SK-N-MC (cell line): ENCODE data around the gene PLEKHA3.

ENCODE experiments used
- EZH2 ChIP-seq: fragments of 200-600 bp; sonication (generic); IDR thresholded peaks from one replicate; pipeline ENCODE4 v1.6.1; 2017; ENCODE audit warnings: antibody characterized with exemption
- POLR2AphosphoS5 ChIP-seq: IDR thresholded peaks from 2 replicates; pipeline ENCODE4 v1.6.1; 2012; ENCODE audit warnings: mild to moderate bottlenecking, low read depth, low read length, borderline replicate concordance

DNA sequence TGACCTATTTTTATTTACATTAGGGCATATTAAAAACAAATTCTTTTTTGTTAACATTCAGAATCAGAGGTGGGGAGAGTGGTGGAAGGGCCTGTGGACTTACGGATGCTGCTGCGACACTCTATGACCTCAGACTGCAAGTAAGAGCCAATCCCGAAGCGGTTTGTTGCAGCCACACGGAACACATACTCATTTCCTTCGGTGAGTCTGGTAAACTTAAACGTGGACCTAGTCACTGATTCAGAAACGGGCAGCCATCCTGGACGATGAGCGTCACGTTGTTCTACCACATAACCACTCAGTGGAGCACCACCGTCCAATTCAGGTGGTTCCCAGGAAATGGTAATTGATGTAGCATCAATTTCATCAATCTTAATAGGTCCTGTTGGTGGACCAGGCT lies 61.9 kb downstream of the PLEKHA3 start:
- TF ChIP-seq POLR2AphosphoS5 (no peak), EZH2 (no peak)
